Body of pancreas (tissue), 4 donors: ENCODE measurements around the gene ADGRE3. TPM values are rescaled to one million over a fixed set of nuclear protein-coding genes. Genes with fewer than 3 reads are reported as not detected.

Experiments used
- ATAC-seq: fragments of 150-250 bp; one replicate; pipeline ENCODE4 v1.9.1; 2016
- DNase-seq, 4 donors: peaks; one replicate each; pipeline ENCODE4 v3.0.0-alpha.2; 2019
- H3K27ac ChIP-seq, 4 donors: fragments of 200-600 bp; sonication (generic); 1 replicate in 3 of 4; 2 replicates in 1 of 4; pipeline versions ENCODE4 v1.5.1 to v1.6.1; 2016 to 2019; ENCODE audit warnings: mild to moderate bottlenecking in 1 of 4, mixed read lengths in 1 of 4, moderate library complexity in 1 of 4
- H3K27me3 ChIP-seq, 2 donors: fragments of 200-600 bp; sonication (generic); one replicate each; pipeline ENCODE4 v1.6.0; 2016; ENCODE audit warnings: mild to moderate bottlenecking in 1 of 2
- H3K36me3 ChIP-seq, 2 donors: fragments of 200-600 bp; sonication (generic); replicated peaks in 1 of 2; 2 replicates each; pipeline ENCODE4 v1.5.1; 2016; ENCODE audit warnings: low read depth in 2 of 2; ENCODE audit not compliant: insufficient read depth in 1 of 2
- H3K4me1 ChIP-seq: fragments of 200-600 bp; sonication (generic); one replicate; pipeline ENCODE4 v1.6.0; 2016
- H3K4me3 ChIP-seq, 2 donors: fragments of 200-600 bp; sonication (generic); 1 replicate in 1 of 2; 2 replicates in 1 of 2; pipeline ENCODE4 v1.5.1; 2016 to 2019
- H3K9me3 ChIP-seq, 3 donors: fragments of 200-600 bp; sonication (generic); 1 replicate in 2 of 3; 2 replicates in 1 of 3; pipeline ENCODE4 v1.5.1; 2016
- CTCF ChIP-seq, 7 experiments: fragments of 450-650 bp in 4 of 7; fragments of 200-600 bp in 3 of 7; sonication (generic) in 3 of 7; IDR thresholded peaks; one replicate each; pipeline ENCODE4 v1.5.1; 2016 to 2019; ENCODE audit warnings: antibody characterized with exemption in 7 of 7
- POLR2A ChIP-seq, 3 donors: fragments of 450-650 bp; IDR thresholded peaks; one replicate each; pipeline ENCODE4 v1.6.1; 2016; ENCODE audit warnings: antibody characterized with exemption in 3 of 3, mild to moderate bottlenecking in 2 of 3
- WGBS, 2 donors: methylation state at CpG; one replicate each; pipeline ENCODE4 v1.1.5; 2017; 5-methylcytosine and 5-hydroxymethylcytosine counted together
- intact Hi-C: fragments of 100-400 bp; cut with DNase I; formaldehyde crosslinking; loops from one replicate; pipeline ENCODE4 v1.15.1; 2023
- total RNA-seq, 2 donors: library from RNA; depleted of rRNA; stranded (reverse); fragments of >200 nt; gene quantifications; one replicate each; pipeline ENCODE4 v1.1.0, GENCODE V29; 2016

ADGRE3 gene
- total RNA-seq, 2 donors from 2014 or later = not detected

GRCh38 chr19:14650161-14650560, 24.5 kb downstream of the ADGRE3 start:
- TF ChIP-seq CTCF (IDR thresholded peaks at IDR 0.05) (no peak), POLR2A (IDR thresholded peaks at IDR 0.05) (no peak)
- intact Hi-C loops = no loop called here
- no peaks in the 10 kb centered on the region for H3K4me1 ChIP-seq
- DNase-seq (no peak), ATAC-seq (no peak)
- H3K4me3 ChIP-seq = no peak overlapping the region
- no peak overlapping the region for H3K27ac ChIP-seq
- H3K36me3 ChIP-seq = no peaks in the 10 kb centered on the region
- 55 to 78% methylated on average over 2 of the region's 2 CpGs for WGBS, 2 donors
- H3K9me3 ChIP-seq = no peaks in the 10 kb centered on the region
- H3K27me3 ChIP-seq = no peaks in the 10 kb centered on the region

- H3K27me3 ChIP-seq = no peaks in the 10 kb centered on the region
Observed at GRCh38 chr19:14649020-14649419, 25.6 kb downstream of the ADGRE3 start.

GRCh38 chr19:14648506-14648905, 26.1 kb downstream of the ADGRE3 start:
- 82 to 84% methylated on average over 2 of the region's 2 CpGs for WGBS, 2 donors

More at GRCh38 chr19:14649020-14649419, 25.6 kb downstream of the ADGRE3 start:
- Histone ChIP-seq H3K4me1 (no peaks in the 10 kb centered on the region), H3K27ac (no peak overlapping the region), H3K36me3 (no peaks in the 10 kb centered on the region), H3K9me3 (no peaks in the 10 kb centered on the region), H3K4me3 (no peak overlapping the region)
- DNase-seq (no peak), ATAC-seq (no peak)
- WGBS, 2 donors = 43 to 49% methylated on average over 4 of the region's 4 CpGs
- intact Hi-C loops = no loop called here
- no peak for TF ChIP-seq POLR2A (IDR thresholded peaks at IDR 0.05)
- no peak for TF ChIP-seq CTCF (IDR thresholded peaks at IDR 0.05)

GRCh38 chr19:14639536-14640277, 34.9 kb downstream of the ADGRE3 start:
- no peak for TF ChIP-seq CTCF (IDR thresholded peaks at IDR 0.05)
- no peak for TF ChIP-seq POLR2A (IDR thresholded peaks at IDR 0.05)
- DNase-seq (no peak), ATAC-seq (no peak)
- intact Hi-C loops = no loop called here
- Histone ChIP-seq H3K4me1 (no peaks in the 10 kb centered on the region), H3K4me3 (no peak overlapping the region), H3K9me3 (peaks cover 0 to 10% (median 0%) of the 10 kb centered on the region in 3 donors), H3K27ac (no peak overlapping the region), H3K27me3 (no peaks in the 10 kb centered on the region), H3K36me3 (no peaks in the 10 kb centered on the region)
- 31 to 35% methylated on average over 4 of the region's 4 CpGs for WGBS, 2 donors

More at GRCh38 chr19:14648506-14648905, 26.1 kb downstream of the ADGRE3 start:
- TF ChIP-seq POLR2A (IDR thresholded peaks at IDR 0.05) (no peak), CTCF (IDR thresholded peaks at IDR 0.05) (no peak)
- Histone ChIP-seq H3K4me1 (no peaks in the 10 kb centered on the region), H3K36me3 (no peaks in the 10 kb centered on the region), H3K27me3 (no peaks in the 10 kb centered on the region), H3K9me3 (no peaks in the 10 kb centered on the region), H3K4me3 (no peak overlapping the region), H3K27ac (no peak overlapping the region)
- no peak for DNase-seq
- intact Hi-C loops = no loop called here
- no peak for ATAC-seq

GRCh38 chr19:14632286-14632685, 42.4 kb downstream of the ADGRE3 start:
- no peak overlapping the region for H3K27ac ChIP-seq
- H3K27me3 ChIP-seq = no peaks in the 10 kb centered on the region
- DNase-seq (no peak), ATAC-seq (no peak)
- no peak overlapping the region for H3K4me3 ChIP-seq
- H3K9me3 ChIP-seq = peaks cover 0 to under 1% (median 0%) of the 10 kb centered on the region in 3 donors
- H3K36me3 ChIP-seq = no peaks in the 10 kb centered on the region
- TF ChIP-seq CTCF (IDR thresholded peaks at IDR 0.05) (no peak), POLR2A (IDR thresholded peaks at IDR 0.05) (no peak)
- 5 to 15% methylated on average over 1 of the region's 1 CpG for WGBS, 2 donors
- H3K4me1 ChIP-seq = no peaks in the 10 kb centered on the region
- intact Hi-C loops = no loop called here
